Right lobe of liver (tissue), 6 donors: ENCODE results near the gene FBXO15. TPM values are rescaled to one million over a fixed set of nuclear protein-coding genes. Genes with fewer than 3 reads are reported as not detected.

Experiments used
- ATAC-seq, 4 donors: fragments of 200-7000 bp; cut with Tn5 transposase; one replicate each; pipeline ENCODE4 v1.9.1; 2020; ENCODE audit warnings: mild to moderate bottlenecking in 4 of 4, moderate library complexity in 4 of 4
- DNase-seq, 3 donors: peaks; one replicate each; pipeline ENCODE4 v3.0.0-alpha.2; 2020
- H3K27ac ChIP-seq, 3 donors: fragments of 200-600 bp; one replicate each; pipeline ENCODE4 v1.8.0; 2022
- H3K27me3 ChIP-seq, 2 donors: fragments of 200-600 bp; one replicate each; pipeline ENCODE4 v1.8.0; 2022
- H3K36me3 ChIP-seq, 4 donors: fragments of 200-600 bp; sonication (generic) in 1 of 4; one replicate each; pipeline versions ENCODE4 v1.5.1 to v1.8.0; 2017 to 2022; ENCODE audit warnings: control low read depth in 1 of 4
- H3K4me1 ChIP-seq, 4 donors: fragments of 200-600 bp; sonication (generic) in 1 of 4; one replicate each; pipeline versions ENCODE4 v1.5.1 to v1.8.0; 2017 to 2022; ENCODE audit warnings: control low read depth in 1 of 4
- H3K4me3 ChIP-seq, 3 donors: fragments of 200-600 bp; one replicate each; pipeline ENCODE4 v1.8.0; 2022
- H3K9me3 ChIP-seq, 4 donors: fragments of 200-600 bp; sonication (generic) in 1 of 4; one replicate each; pipeline versions ENCODE4 v1.5.1 to v1.8.0; 2017 to 2022; ENCODE audit warnings: control low read depth in 1 of 4
- POLR2A ChIP-seq: fragments of 450-650 bp; IDR thresholded peaks from one replicate; pipeline ENCODE4 v1.6.1; 2017; ENCODE audit warnings: antibody characterized with exemption, mild to moderate bottlenecking
- WGBS: methylation state at CpG from one replicate; pipeline ENCODE4 v1.1.6; 2018; ENCODE audit warnings: low coverage, low lambda C conversion rate; ENCODE audit not compliant: insufficient coverage; ENCODE audit errors: missing lambda C conversion rate; 5-methylcytosine and 5-hydroxymethylcytosine counted together
- intact Hi-C, 2 donors: fragments of 100-400 bp; cut with DNase I; formaldehyde crosslinking; loops; one replicate each; pipeline versions ENCODE4 v1.11.2 to v1.14.1; 2022
- total RNA-seq, 6 experiments: library from RNA; depleted of rRNA in 2 of 6; stranded (reverse); fragments of >200 nt in 2 of 6; fragmentation: NEBNext Ultra II Directional in 3 of 6; extraction: Animal tissue kit (Norgen Biotek cat#: 25700) in 3 of 6; gene quantifications; one replicate each; pipeline versions ENCODE4 v1.1.0 to v1.2.4, GENCODE V29; 2016 to 2023
- TF ChIP-seq, protein P1 (sequence below), 4 donors: fragments of 200-600 bp in 3 of 4; fragments of 450-650 bp in 1 of 4; IDR thresholded peaks; one replicate each; pipeline versions ENCODE4 v1.5.1 to v1.8.0; 2016 to 2022; ENCODE audit warnings: antibody characterized with exemption in 4 of 4, mild to moderate bottlenecking in 2 of 4
- donor health status: DM: no; HTN: yes; CAD: no.
- donor health status: DM: no; HTN: no; CAD: no.
- donor health status: DM: no; HTN: no; CAD: no.
- donor health status: DM: no; HTN: yes; CAD: no.
- donor health status: DM: no; HTN: yes; CAD: no.

FBXO15 gene
- total RNA-seq, 6 experiments from 2014 or later: 0.19 to 1.7 (median 0.60) TPM; not detected in 1

DNA sequence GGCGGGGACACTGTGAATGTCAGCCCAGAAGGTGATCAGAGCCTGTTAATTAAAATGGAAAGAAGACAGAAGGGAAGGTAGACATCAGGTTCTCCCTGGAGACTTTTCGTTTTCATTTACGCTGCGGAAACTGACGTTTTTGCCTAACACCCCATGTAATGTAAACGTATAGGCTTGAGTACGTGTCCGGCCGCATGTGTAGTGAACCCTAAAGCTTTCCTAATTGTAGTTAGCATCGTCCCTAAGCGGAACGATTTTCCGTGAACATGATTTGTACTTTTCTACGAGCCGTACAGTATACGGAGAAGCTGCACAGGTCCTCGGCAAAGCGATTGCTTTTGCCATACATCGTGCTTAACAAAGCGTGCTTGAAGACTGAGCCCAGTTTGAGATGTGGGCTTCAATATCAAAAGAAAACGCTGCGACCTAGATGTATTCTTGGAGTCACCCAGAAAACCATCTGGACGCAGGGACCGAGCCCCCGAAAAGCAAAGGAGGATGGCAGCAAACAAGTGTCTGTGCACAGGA, 973 bp upstream of the FBXO15 start:
- DNase-seq: no peak
- no peaks in the 10 kb centered on the region for H3K27me3 ChIP-seq
- intact Hi-C loops: no loop called here
- no peak for ATAC-seq
- peak overlapping the region; percentile 66 to 87 (median 70) for H3K4me3 ChIP-seq
- under 1% methylated on average over 23 of the region's 25 CpGs for WGBS
- peak overlapping the region; percentile 53 to 98 (median 86) for H3K27ac ChIP-seq
- no peaks in the 10 kb centered on the region for H3K9me3 ChIP-seq
- peaks cover 0 to 14% (median 7%) of the 10 kb centered on the region in 4 donors for H3K4me1 ChIP-seq
- H3K36me3 ChIP-seq: no peaks in the 10 kb centered on the region
- TF ChIP-seq, protein P1, sequence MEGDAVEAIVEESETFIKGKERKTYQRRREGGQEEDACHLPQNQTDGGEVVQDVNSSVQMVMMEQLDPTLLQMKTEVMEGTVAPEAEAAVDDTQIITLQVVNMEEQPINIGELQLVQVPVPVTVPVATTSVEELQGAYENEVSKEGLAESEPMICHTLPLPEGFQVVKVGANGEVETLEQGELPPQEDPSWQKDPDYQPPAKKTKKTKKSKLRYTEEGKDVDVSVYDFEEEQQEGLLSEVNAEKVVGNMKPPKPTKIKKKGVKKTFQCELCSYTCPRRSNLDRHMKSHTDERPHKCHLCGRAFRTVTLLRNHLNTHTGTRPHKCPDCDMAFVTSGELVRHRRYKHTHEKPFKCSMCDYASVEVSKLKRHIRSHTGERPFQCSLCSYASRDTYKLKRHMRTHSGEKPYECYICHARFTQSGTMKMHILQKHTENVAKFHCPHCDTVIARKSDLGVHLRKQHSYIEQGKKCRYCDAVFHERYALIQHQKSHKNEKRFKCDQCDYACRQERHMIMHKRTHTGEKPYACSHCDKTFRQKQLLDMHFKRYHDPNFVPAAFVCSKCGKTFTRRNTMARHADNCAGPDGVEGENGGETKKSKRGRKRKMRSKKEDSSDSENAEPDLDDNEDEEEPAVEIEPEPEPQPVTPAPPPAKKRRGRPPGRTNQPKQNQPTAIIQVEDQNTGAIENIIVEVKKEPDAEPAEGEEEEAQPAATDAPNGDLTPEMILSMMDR (IDR thresholded peaks at IDR 0.05): peak in 1 of 4 donors; percentile 12
- no peak for TF ChIP-seq POLR2A

DNA sequence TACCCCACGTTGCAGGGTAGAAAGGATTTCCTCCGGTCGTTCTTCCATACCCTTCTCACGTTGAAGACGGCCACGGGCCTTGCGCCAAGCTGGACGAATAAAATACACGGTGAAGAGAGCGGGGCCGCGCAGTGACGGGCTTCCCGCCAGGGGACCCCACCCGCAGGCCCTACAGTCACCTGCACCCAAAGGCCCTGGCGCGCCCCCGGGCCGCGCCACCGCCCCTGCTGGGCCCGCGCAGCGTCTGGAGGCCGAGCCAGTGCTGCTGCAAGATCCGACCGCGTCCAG, 199 bp downstream of the FBXO15 start:
- Histone ChIP-seq H3K27ac (peak overlapping the region; percentile 86 to 98 (median 98)), H3K27me3 (no peaks in the 10 kb centered on the region), H3K4me3 (peak overlapping the region; percentile 66 to 87 (median 70)), H3K4me1 (peaks cover 0 to 14% (median 7%) of the 10 kb centered on the region in 4 donors), H3K9me3 (no peaks in the 10 kb centered on the region), H3K36me3 (no peaks in the 10 kb centered on the region)
- intact Hi-C loops: no loop called here
- no peak for ATAC-seq
- WGBS: no CpG with 5 or more reads among the region's 28 CpGs
- DNase-seq: no peak
- TF ChIP-seq, protein P1 (IDR thresholded peaks at IDR 0.05): no peak
- TF ChIP-seq POLR2A: no peak

DNA sequence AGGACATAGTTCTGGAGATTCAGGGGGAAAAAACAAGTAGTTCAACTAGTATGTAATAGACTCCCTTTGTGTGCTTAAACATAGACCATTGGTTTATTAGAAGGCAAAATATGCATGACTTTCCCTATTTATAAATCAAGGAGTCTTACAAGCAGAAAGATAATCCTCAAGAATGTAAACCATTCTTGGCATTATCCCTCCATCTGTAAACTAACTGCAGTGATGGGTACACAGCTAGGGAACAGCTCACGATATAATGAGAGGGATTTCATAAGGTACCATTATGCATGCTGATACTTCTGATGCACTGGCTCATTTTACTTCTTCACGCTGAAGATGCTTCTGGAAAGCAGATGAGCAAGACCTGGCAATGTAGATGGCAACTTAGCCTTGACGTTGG, 878 bp downstream of the FBXO15 start:
- no peaks in the 10 kb centered on the region for H3K27me3 ChIP-seq
- ATAC-seq: no peak
- no peaks in the 10 kb centered on the region for H3K36me3 ChIP-seq
- intact Hi-C loops: no loop called here
- 41% methylated on average over 3 of the region's 3 CpGs for WGBS
- no peak overlapping the region for H3K27ac ChIP-seq
- H3K9me3 ChIP-seq: no peaks in the 10 kb centered on the region
- no peak overlapping the region for H3K4me3 ChIP-seq
- no peak for TF ChIP-seq POLR2A
- TF ChIP-seq, protein P1 (IDR thresholded peaks at IDR 0.05): no peak
- H3K4me1 ChIP-seq: peaks cover 0 to 14% (median 7%) of the 10 kb centered on the region in 4 donors
- no peak for DNase-seq

DNA sequence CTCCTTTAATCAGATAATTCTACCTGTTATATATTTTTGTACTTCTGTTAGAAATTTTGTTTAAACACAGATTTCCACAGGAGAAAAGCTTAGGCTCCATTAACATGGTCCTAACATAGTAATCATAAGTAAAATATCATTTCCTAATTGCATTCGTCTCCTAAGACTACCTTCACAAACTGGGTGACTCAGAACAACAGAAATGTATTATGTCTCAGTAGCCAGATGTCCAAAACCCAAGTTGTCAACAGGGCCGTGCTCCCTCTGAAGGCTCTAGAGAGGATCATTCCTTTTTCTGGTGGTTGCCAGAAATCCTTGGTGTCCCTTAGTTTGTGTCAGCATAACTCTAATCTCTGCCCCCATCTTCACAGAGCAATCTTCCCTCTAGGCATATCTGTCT, 5.4 kb downstream of the FBXO15 start:
- Histone ChIP-seq H3K9me3 (no peaks in the 10 kb centered on the region), H3K27me3 (no peaks in the 10 kb centered on the region), H3K27ac (no peak overlapping the region), H3K36me3 (no peaks in the 10 kb centered on the region), H3K4me3 (no peak overlapping the region), H3K4me1 (no peaks in the 10 kb centered on the region)
- DNase-seq: no peak
- intact Hi-C loops: no loop called here
- no peak for ATAC-seq
- WGBS: 63% methylated on average over 2 of the region's 2 CpGs
- TF ChIP-seq POLR2A: no peak
- TF ChIP-seq, protein P1 (IDR thresholded peaks at IDR 0.05): no peak

DNA sequence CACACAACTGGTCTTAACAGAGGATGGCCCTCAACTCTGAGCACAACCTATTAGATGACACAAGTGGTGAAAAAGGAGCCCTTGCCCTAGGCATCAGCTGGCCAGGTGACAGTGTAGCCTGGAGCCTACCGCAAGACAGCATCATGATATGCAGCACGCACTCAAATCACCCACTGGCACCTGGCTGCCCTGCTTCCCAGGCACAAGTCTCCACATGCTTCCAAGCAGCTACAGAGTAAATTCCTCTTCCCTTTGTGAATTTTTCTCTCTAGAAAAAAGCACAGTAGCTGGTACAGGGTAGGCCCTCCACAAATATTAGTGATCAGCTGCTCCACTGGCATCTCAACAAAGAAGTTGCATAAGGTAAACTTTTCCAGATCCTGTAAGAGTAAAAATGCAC, 6.0 kb downstream of the FBXO15 start:
- H3K36me3 ChIP-seq: no peaks in the 10 kb centered on the region
- no peaks in the 10 kb centered on the region for H3K4me1 ChIP-seq
- 100% methylated on average over 1 of the region's 2 CpGs for WGBS
- TF ChIP-seq, protein P1 (IDR thresholded peaks at IDR 0.05): no peak
- TF ChIP-seq POLR2A: no peak
- H3K27me3 ChIP-seq: no peaks in the 10 kb centered on the region
- intact Hi-C loops: no loop called here
- ATAC-seq (no peak), DNase-seq (no peak)
- no peak overlapping the region for H3K4me3 ChIP-seq
- H3K27ac ChIP-seq: no peak overlapping the region
- H3K9me3 ChIP-seq: no peaks in the 10 kb centered on the region
